ENCODE results near the gene AQP7. TPM values are rescaled to one million over a fixed set of nuclear protein-coding genes. Genes with fewer than 3 reads are reported as not detected.

The AQP7 gene
- total and polyA plus RNA-seq, 4 donors: 4.8 to 22.3 (median 14.5) TPM

- DNase-seq (ENCODE audit: low spot score): no peak
- 79% methylated on average over 3 of the region's 3 CpGs for WGBS
- H3K27ac ChIP-seq (ENCODE audit: low read depth in 1 of 2, low read length in 2 of 2): no peak overlapping the region
- no peak overlapping the region for H3K9ac ChIP-seq (ENCODE audit: low read depth in 1 of 2, low read length in 2 of 2)
- no peaks in the 10 kb centered on the region for H3K9me3 ChIP-seq (ENCODE audit: control insufficient read depth in 4 of 4, low read length in 3 of 4)
- no peaks in the 10 kb centered on the region for H3K4me1 ChIP-seq (ENCODE audit: control insufficient read depth in 4 of 4, insufficient read depth in 4 of 4, low read length in 3 of 4)
- H3K36me3 ChIP-seq (ENCODE audit: control insufficient read depth in 4 of 4, insufficient read depth in 3 of 4, low read depth in 1 of 4, low read length in 3 of 4): peaks cover 10 to 83% (median 66%) of the 10 kb centered on the region in 4 donors
- no peaks in the 10 kb centered on the region for H3K27me3 ChIP-seq (ENCODE audit: control insufficient read depth in 4 of 4, insufficient read depth in 4 of 4, low read length in 3 of 4)
- no peak overlapping the region for H3K4me3 ChIP-seq (ENCODE audit: low read depth in 1 of 3, low read length in 3 of 3)
- TF ChIP-seq SP1 (IDR thresholded peaks at IDR 0.05): no peak
- no peak for TF ChIP-seq TAF1 (conservative IDR thresholded peaks at IDR 0.05)
- no peak for TF ChIP-seq RAD21 (IDR thresholded peaks at IDR 0.05)
- no peak for TF ChIP-seq REST (IDR thresholded peaks at IDR 0.05)
- TF ChIP-seq CTCF (IDR thresholded peaks at IDR 0.05; ENCODE audit: low read depth, low read length, missing input control): no peak
- TF ChIP-seq HNF4G (IDR thresholded peaks at IDR 0.05): no peak
- TF ChIP-seq GABPA (IDR thresholded peaks at IDR 0.05 in 1 of 2, conservative IDR thresholded peaks at IDR 0.05 in 1 of 2): no peak
- no peak for TF ChIP-seq RXRA (IDR thresholded peaks at IDR 0.05)
- TF ChIP-seq, protein P1, sequence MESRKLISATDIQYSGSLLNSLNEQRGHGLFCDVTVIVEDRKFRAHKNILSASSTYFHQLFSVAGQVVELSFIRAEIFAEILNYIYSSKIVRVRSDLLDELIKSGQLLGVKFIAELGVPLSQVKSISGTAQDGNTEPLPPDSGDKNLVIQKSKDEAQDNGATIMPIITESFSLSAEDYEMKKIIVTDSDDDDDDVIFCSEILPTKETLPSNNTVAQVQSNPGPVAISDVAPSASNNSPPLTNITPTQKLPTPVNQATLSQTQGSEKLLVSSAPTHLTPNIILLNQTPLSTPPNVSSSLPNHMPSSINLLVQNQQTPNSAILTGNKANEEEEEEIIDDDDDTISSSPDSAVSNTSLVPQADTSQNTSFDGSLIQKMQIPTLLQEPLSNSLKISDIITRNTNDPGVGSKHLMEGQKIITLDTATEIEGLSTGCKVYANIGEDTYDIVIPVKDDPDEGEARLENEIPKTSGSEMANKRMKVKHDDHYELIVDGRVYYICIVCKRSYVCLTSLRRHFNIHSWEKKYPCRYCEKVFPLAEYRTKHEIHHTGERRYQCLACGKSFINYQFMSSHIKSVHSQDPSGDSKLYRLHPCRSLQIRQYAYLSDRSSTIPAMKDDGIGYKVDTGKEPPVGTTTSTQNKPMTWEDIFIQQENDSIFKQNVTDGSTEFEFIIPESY (IDR thresholded peaks at IDR 0.05): no peak
- TF ChIP-seq, protein P2, sequence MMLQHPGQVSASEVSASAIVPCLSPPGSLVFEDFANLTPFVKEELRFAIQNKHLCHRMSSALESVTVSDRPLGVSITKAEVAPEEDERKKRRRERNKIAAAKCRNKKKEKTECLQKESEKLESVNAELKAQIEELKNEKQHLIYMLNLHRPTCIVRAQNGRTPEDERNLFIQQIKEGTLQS (IDR thresholded peaks at IDR 0.05): no peak
- TF ChIP-seq HNF4A (conservative IDR thresholded peaks at IDR 0.05): no peak
- no peak for TF ChIP-seq FOXA1 (IDR thresholded peaks at IDR 0.05)
- TF ChIP-seq FOXA2 (IDR thresholded peaks at IDR 0.05): no peak
Measured at GRCh38 chr9:33344145-33344544, 58.2 kb downstream of the AQP7 start.

- Histone ChIP-seq H3K27me3 (ENCODE audit: control insufficient read depth in 4 of 4, insufficient read depth in 4 of 4, low read length in 3 of 4) (no peaks in the 10 kb centered on the region), H3K9me3 (ENCODE audit: control insufficient read depth in 4 of 4, low read length in 3 of 4) (no peaks in the 10 kb centered on the region), H3K27ac (ENCODE audit: low read depth in 1 of 2, low read length in 2 of 2) (no peak overlapping the region), H3K4me3 (ENCODE audit: low read depth in 1 of 3, low read length in 3 of 3) (no peak overlapping the region), H3K36me3 (ENCODE audit: control insufficient read depth in 4 of 4, insufficient read depth in 3 of 4, low read depth in 1 of 4, low read length in 3 of 4) (peaks cover 18 to 67% (median 60%) of the 10 kb centered on the region in 4 donors), H3K9ac (ENCODE audit: low read depth in 1 of 2, low read length in 2 of 2) (no peak overlapping the region), H3K4me1 (ENCODE audit: control insufficient read depth in 4 of 4, insufficient read depth in 4 of 4, low read length in 3 of 4) (no peaks in the 10 kb centered on the region)
- no peak for DNase-seq (ENCODE audit: low spot score)
- WGBS: 96% methylated on average over 3 of the region's 3 CpGs
- TF ChIP-seq, protein P3, sequence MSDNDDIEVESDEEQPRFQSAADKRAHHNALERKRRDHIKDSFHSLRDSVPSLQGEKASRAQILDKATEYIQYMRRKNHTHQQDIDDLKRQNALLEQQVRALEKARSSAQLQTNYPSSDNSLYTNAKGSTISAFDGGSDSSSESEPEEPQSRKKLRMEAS (IDR thresholded peaks at IDR 0.05): no peak
- no peak for TF ChIP-seq EGR1 (IDR thresholded peaks at IDR 0.05; ENCODE audit: low read depth in 2 of 2)
- TF ChIP-seq HNF4A (conservative IDR thresholded peaks at IDR 0.05): no peak
- TF ChIP-seq RAD21 (IDR thresholded peaks at IDR 0.05): no peak
- no peak for TF ChIP-seq FOXA1 (IDR thresholded peaks at IDR 0.05)
- TF ChIP-seq, protein P1 (IDR thresholded peaks at IDR 0.05): no peak
- no peak for TF ChIP-seq CTCF (IDR thresholded peaks at IDR 0.05; ENCODE audit: low read depth, low read length, missing input control)
- no peak for TF ChIP-seq YY1 (IDR thresholded peaks at IDR 0.05)
- TF ChIP-seq HNF4G (IDR thresholded peaks at IDR 0.05): no peak
- no peak for TF ChIP-seq SP1 (IDR thresholded peaks at IDR 0.05)
Measured at GRCh38 chr9:33341182-33341581, 61.2 kb downstream of the AQP7 start.

Data from liver (tissue), 9 donors.